ENCODE data around the gene QDPR.

GRCh38 chr4:17556498-17556897 lies 44.6 kb upstream of the QDPR start:
- TF ChIP-seq CTCF (IDR thresholded peaks at IDR 0.05; ENCODE audit: low read length), result no peak
- no peak for TF ChIP-seq EZH2 (IDR thresholded peaks at IDR 0.05; ENCODE audit: borderline replicate concordance, low read length)

All from OCI-LY1 (cell line).